ENCODE data around the gene GRAP2.

- TF ChIP-seq CTCF (IDR thresholded peaks at IDR 0.05), result no peak
- TF ChIP-seq POLR2A (IDR thresholded peaks at IDR 0.05), result no peak
- TF ChIP-seq EP300 (IDR thresholded peaks at IDR 0.05), result no peak
Measured at GRCh38 chr22:39880722-39881121, 20.2 kb upstream of the GRAP2 start.

All from stomach (tissue), 4 donors.